Mesenchymal stem cell (in vitro differentiated cells and primary cell): ENCODE measurements around the gene TAF11L12. TPM values are rescaled to one million over a fixed set of nuclear protein-coding genes. Genes with fewer than 3 reads are reported as not detected.

Source experiments
- DNase-seq: peaks from one replicate; pipeline ENCODE4 v3.0.0-alpha.2; 2013
- H2AFZ ChIP-seq: one replicate; pipeline ENCODE4 v1.6.1; 2013; ENCODE audit warnings: low read depth, mild to moderate bottlenecking, control low read depth, inconsistent platforms, low read length, moderate library complexity
- H2AK5ac ChIP-seq: 2 replicates; pipeline ENCODE4 v1.6.1; 2013; ENCODE audit warnings: low read length, moderate library complexity, mild to moderate bottlenecking, inconsistent platforms; ENCODE audit not compliant: severe bottlenecking
- H2BK120ac ChIP-seq: one replicate; pipeline ENCODE4 v1.6.1; 2013; ENCODE audit warnings: low read depth, mild to moderate bottlenecking, inconsistent platforms, low read length, moderate library complexity
- H2BK12ac ChIP-seq, 2 experiments: one replicate each; pipeline ENCODE4 v1.6.1; 2013; ENCODE audit warnings: inconsistent platforms in 2 of 2, low read length in 2 of 2, mild to moderate bottlenecking in 2 of 2, moderate library complexity in 2 of 2, control low read depth in 1 of 2
- H2BK15ac ChIP-seq: one replicate; pipeline ENCODE4 v1.6.1; 2013; ENCODE audit warnings: mild to moderate bottlenecking, low read depth, inconsistent platforms; ENCODE audit not compliant: poor library complexity, severe bottlenecking
- H2BK5ac ChIP-seq: 2 replicates; pipeline ENCODE4 v1.6.1; 2013; ENCODE audit warnings: low read depth, mild to moderate bottlenecking, low read length, control low read depth, inconsistent platforms; ENCODE audit not compliant: poor library complexity, severe bottlenecking
- H3K14ac ChIP-seq, 2 experiments: one replicate each; pipeline ENCODE4 v1.6.1; 2013; ENCODE audit warnings: inconsistent platforms in 2 of 2, low read length in 2 of 2, control low read depth in 1 of 2, mild to moderate bottlenecking in 1 of 2, moderate library complexity in 1 of 2
- H3K18ac ChIP-seq, 2 experiments: one replicate each; pipeline ENCODE4 v1.6.1; 2013; ENCODE audit warnings: inconsistent platforms in 2 of 2, low read length in 2 of 2, control low read depth in 1 of 2, low read depth in 1 of 2, mild to moderate bottlenecking in 1 of 2
- H3K23ac ChIP-seq, 2 experiments: one replicate each; pipeline ENCODE4 v1.6.1; 2013; ENCODE audit warnings: inconsistent platforms in 2 of 2, low read length in 2 of 2, mild to moderate bottlenecking in 2 of 2, moderate library complexity in 2 of 2, control low read depth in 1 of 2
- H3K27ac ChIP-seq: 2 replicates; pipeline ENCODE4 v1.5.1; 2013; ENCODE audit warnings: mild to moderate bottlenecking, moderate library complexity, low read length, control low read depth, inconsistent platforms; ENCODE audit not compliant: poor library complexity, severe bottlenecking
- H3K27me3 ChIP-seq, 2 experiments: 2 replicates each; pipeline versions ENCODE4 v1.6.1 to v1.7.0; 2013; ENCODE audit warnings: low read length in 2 of 2, mild to moderate bottlenecking in 2 of 2, moderate library complexity in 2 of 2, control low read depth in 1 of 2, inconsistent platforms in 1 of 2; ENCODE audit not compliant: control insufficient read depth in 1 of 2, insufficient read depth in 1 of 2
- H3K36me3 ChIP-seq, 2 experiments: 2 replicates each; pipeline versions ENCODE4 v1.6.1 to v1.7.0; 2013; ENCODE audit warnings: low read length in 2 of 2, control low read depth in 1 of 2, inconsistent platforms in 1 of 2, low read depth in 1 of 2, mild to moderate bottlenecking in 1 of 2; ENCODE audit not compliant: insufficient read depth in 2 of 2, control insufficient read depth in 1 of 2
- H3K4ac ChIP-seq, 2 experiments: one replicate each; pipeline ENCODE4 v1.6.1; 2013; ENCODE audit warnings: inconsistent platforms in 2 of 2, low read length in 2 of 2, mild to moderate bottlenecking in 2 of 2, moderate library complexity in 2 of 2, control low read depth in 1 of 2, low read depth in 1 of 2
- H3K4me1 ChIP-seq: 2 replicates; pipeline ENCODE4 v1.6.1; 2013; ENCODE audit warnings: low read depth, low read length, control low read depth; ENCODE audit not compliant: control insufficient read depth, insufficient read depth
- H3K4me2 ChIP-seq: 2 replicates; pipeline ENCODE4 v1.6.1; 2013; ENCODE audit warnings: low read length, mild to moderate bottlenecking, inconsistent platforms; ENCODE audit not compliant: poor library complexity, severe bottlenecking
- H3K4me3 ChIP-seq, 2 experiments: 2 replicates each; pipeline versions ENCODE4 v1.5.1 to v1.7.0; 2013; ENCODE audit warnings: low read length in 2 of 2, mild to moderate bottlenecking in 2 of 2, control low read depth in 1 of 2, low read depth in 1 of 2; ENCODE audit not compliant: insufficient read depth in 1 of 2
- H3K79me1 ChIP-seq: replicated peaks from 2 replicates; pipeline ENCODE4 v1.6.1; 2013; ENCODE audit warnings: mild to moderate bottlenecking, control low read depth, low read length, inconsistent platforms; ENCODE audit not compliant: poor library complexity, severe bottlenecking
- H3K9ac ChIP-seq: 2 replicates; pipeline ENCODE4 v1.7.0; 2013; ENCODE audit warnings: mild to moderate bottlenecking, low read length, moderate library complexity
- H3K9me3 ChIP-seq: 2 replicates; pipeline ENCODE4 v1.7.0; 2013; ENCODE audit warnings: mild to moderate bottlenecking, low read length; ENCODE audit not compliant: control insufficient read depth
- H4K8ac ChIP-seq: one replicate; pipeline ENCODE4 v1.6.1; 2013; ENCODE audit warnings: inconsistent platforms, mild to moderate bottlenecking, low read length, moderate library complexity
- H4K91ac ChIP-seq: one replicate; pipeline ENCODE4 v1.6.1; 2013; ENCODE audit warnings: mild to moderate bottlenecking, low read length, inconsistent platforms
- WGBS: methylation state at CpG from one replicate; pipeline ENCODE4 v1.1.7; 2013; ENCODE audit warnings: mixed read lengths; 5-methylcytosine and 5-hydroxymethylcytosine counted together
- small RNA-seq: library from polyadenylated mRNA; stranded (forward); fragments of <200 nt; extraction: miRNeasy Mini kit (QIAGEN cat#:217004); gene quantifications from one replicate; pipeline ENCODE3, GENCODE V24; 2013; ENCODE audit warnings: low read depth

Gene TAF11L12

GRCh38 chr5:17655921-17656320 is 45.7 kb downstream of the TAF11L12 start:
- no peak overlapping the region for H3K23ac ChIP-seq
- H3K18ac ChIP-seq: no peak overlapping the region
- H3K4me3 ChIP-seq: no peak overlapping the region
- H3K4me2 ChIP-seq: no peak overlapping the region
- H3K36me3 ChIP-seq: no peaks in the 10 kb centered on the region
- H3K14ac ChIP-seq: no peak overlapping the region
- H3K27ac ChIP-seq: no peak overlapping the region
- no peak overlapping the region for H2AFZ ChIP-seq
- no peak overlapping the region for H4K91ac ChIP-seq
- H3K4me1 ChIP-seq: no peaks in the 10 kb centered on the region
- no peak overlapping the region for H2BK12ac ChIP-seq
- DNase-seq: no peak
- no peaks in the 10 kb centered on the region for H3K27me3 ChIP-seq
- H2BK15ac ChIP-seq: no peak overlapping the region
- H2BK5ac ChIP-seq: no peak overlapping the region
- H2BK120ac ChIP-seq: no peak overlapping the region
- WGBS: 92% methylated on average over 2 of the region's 6 CpGs
- H3K4ac ChIP-seq: no peak overlapping the region
- H3K9ac ChIP-seq: no peak overlapping the region
- no peaks in the 10 kb centered on the region for H3K9me3 ChIP-seq
- no peak overlapping the region for H4K8ac ChIP-seq
- H2AK5ac ChIP-seq: no peak overlapping the region
- no peaks in the 10 kb centered on the region for H3K79me1 ChIP-seq

Small RNA genes within 50 kb of the gene (small RNA-seq; reads per million reads assigned to genes)
- not detected for gene AC233724.1
- not detected for gene AC233724.2
- not detected for gene AC233724.3
- gene AC233724.4: not detected
- not detected for gene AC233724.6
- gene AC233724.7: not detected
